CD14-positive monocyte (primary cell): ENCODE results near the gene SPAG8. TPM values are rescaled to one million over a fixed set of nuclear protein-coding genes. Genes with fewer than 3 reads are reported as not detected.

Source experiments
- DNase-seq, 3 donors: peaks; one replicate each; pipeline ENCODE4 v3.0.0-alpha.2; 2011 to 2022
- H2AFZ ChIP-seq: 2 replicates; pipeline ENCODE4 v1.6.0; 2012; ENCODE audit warnings: mild to moderate bottlenecking, low read depth, low read length, inconsistent platforms; ENCODE audit not compliant: insufficient read depth, poor library complexity, severe bottlenecking
- H3K27ac ChIP-seq, 2 donors: 1 replicate in 1 of 2; 2 replicates in 1 of 2; pipeline ENCODE4 v1.5.1; 2012 to 2013; ENCODE audit warnings: low read length in 2 of 2, control low read depth in 1 of 2, inconsistent platforms in 1 of 2, low read depth in 1 of 2, mild to moderate bottlenecking in 1 of 2
- H3K27me3 ChIP-seq, 2 donors: one replicate each; pipeline versions ENCODE4 v1.6.0 to v1.6.1; 2011 to 2013; ENCODE audit warnings: low read length in 2 of 2; ENCODE audit not compliant: control insufficient read depth in 2 of 2, insufficient read depth in 2 of 2
- H3K36me3 ChIP-seq, 2 donors: replicated peaks in 1 of 2; 1 replicate in 1 of 2; 2 replicates in 1 of 2; pipeline versions ENCODE4 v1.5.1 to v1.6.1; 2012 to 2013; ENCODE audit warnings: low read length in 2 of 2, control low read depth in 1 of 2, inconsistent platforms in 1 of 2, mild to moderate bottlenecking in 1 of 2; ENCODE audit not compliant: insufficient read depth in 2 of 2, control insufficient read depth in 1 of 2
- H3K4me1 ChIP-seq, 2 donors: 1 replicate in 1 of 2; 2 replicates in 1 of 2; pipeline versions ENCODE4 v1.5.1 to v1.6.1; 2012 to 2013; ENCODE audit warnings: low read length in 2 of 2, control low read depth in 1 of 2, inconsistent platforms in 1 of 2, mild to moderate bottlenecking in 1 of 2, moderate library complexity in 1 of 2; ENCODE audit not compliant: insufficient read depth in 2 of 2, control insufficient read depth in 1 of 2
- H3K4me2 ChIP-seq: replicated peaks from 2 replicates; pipeline ENCODE3; 2012; ENCODE audit warnings: low read length, moderate library complexity, mild to moderate bottlenecking; ENCODE audit not compliant: poor library complexity, severe bottlenecking; ENCODE audit errors: extremely low read depth
- H3K4me3 ChIP-seq, 3 experiments: fragments of 200-600 bp in 1 of 3; sonication (generic) in 1 of 3; replicated peaks in 1 of 3; 1 replicate in 2 of 3; 2 replicates in 1 of 3; pipeline ENCODE4 v1.5.1; 2011 to 2013; ENCODE audit warnings: low read length in 3 of 3, mild to moderate bottlenecking in 3 of 3, control low read depth in 2 of 3, low read depth in 2 of 3, inconsistent platforms in 1 of 3, moderate library complexity in 1 of 3
- H3K79me2 ChIP-seq: 2 replicates; pipeline ENCODE4 v1.6.0; 2012; ENCODE audit warnings: mild to moderate bottlenecking, control low read depth, inconsistent platforms, low read length, moderate library complexity; ENCODE audit not compliant: insufficient read depth
- H3K9ac ChIP-seq: 2 replicates; pipeline ENCODE4 v1.6.0; 2017; ENCODE audit warnings: low read length, mild to moderate bottlenecking; ENCODE audit not compliant: insufficient read depth, poor library complexity, severe bottlenecking
- H3K9me3 ChIP-seq, 2 donors: replicated peaks in 1 of 2; 1 replicate in 1 of 2; 2 replicates in 1 of 2; pipeline versions ENCODE4 v1.5.1 to v1.6.1; 2012 to 2013; ENCODE audit warnings: low read length in 2 of 2, control low read depth in 1 of 2; ENCODE audit not compliant: control insufficient read depth in 1 of 2, insufficient read depth in 1 of 2
- H4K20me1 ChIP-seq: 2 replicates; pipeline ENCODE4 v1.6.0; 2012; ENCODE audit warnings: mild to moderate bottlenecking, low read length, control low read depth, moderate library complexity; ENCODE audit not compliant: insufficient read depth
- H3K27ac Mint-ChIP-seq, 7 donors: one replicate each; pipeline ENCODE4 v1.8.0; 2020; ENCODE audit warnings: mild to moderate bottlenecking in 7 of 7, mixed read lengths in 7 of 7, moderate library complexity in 6 of 7, inconsistent platforms in 2 of 7
- H3K27me3 Mint-ChIP-seq, 3 donors: one replicate each; pipeline ENCODE4 v1.8.0; 2021 to 2022; ENCODE audit warnings: low read depth in 3 of 3, mild to moderate bottlenecking in 3 of 3, mixed read lengths in 3 of 3, moderate library complexity in 3 of 3, inconsistent platforms in 1 of 3
- H3K36me3 Mint-ChIP-seq, 2 donors: one replicate each; pipeline ENCODE4 v1.8.0; 2020; ENCODE audit warnings: mixed read lengths in 2 of 2, inconsistent platforms in 1 of 2, mild to moderate bottlenecking in 1 of 2
- H3K4me1 Mint-ChIP-seq: one replicate; pipeline ENCODE4 v1.8.0; 2020; ENCODE audit warnings: mild to moderate bottlenecking, mixed read lengths
- H3K4me3 Mint-ChIP-seq, 2 donors: one replicate each; pipeline ENCODE4 v1.8.0; 2020; ENCODE audit warnings: mild to moderate bottlenecking in 2 of 2, mixed read lengths in 2 of 2, moderate library complexity in 1 of 2
- H3K9me3 Mint-ChIP-seq, 7 donors: one replicate each; pipeline ENCODE4 v1.8.0; 2020 to 2022; ENCODE audit warnings: mixed read lengths in 7 of 7, mild to moderate bottlenecking in 6 of 7, moderate library complexity in 6 of 7, inconsistent platforms in 2 of 7
- WGBS: methylation state at CpG from one replicate; pipeline ENCODE4 v1.1.5; 2013; ENCODE audit warnings: missing lambda C conversion rate; ENCODE audit not compliant: insufficient coverage; 5-methylcytosine and 5-hydroxymethylcytosine counted together
- intact Hi-C, 2 donors: fragments of 100-400 bp; cut with micrococcal nuclease; formaldehyde crosslinking; loops; one replicate each; pipeline versions ENCODE4 v1.15.0 to v1.15.1; 2023
- polyA plus RNA-seq, 3 donors: library from polyadenylated mRNA; depleted of rRNA in 1 of 3; unstranded in 2 of 3; stranded (reverse) in 1 of 3; fragments of 300-500 nt in 2 of 3; fragments of >200 nt in 1 of 3; fragmentation: Illumina TruSeq in 2 of 3; gene quantifications; 1 replicate in 2 of 3; 2 replicates in 1 of 3; pipeline ENCODE4 v1.2.3, GENCODE V29; 2012 to 2021
- TF ChIP-seq, protein P1 (sequence below): fragments of 200-600 bp; IDR thresholded peaks from one replicate; pipeline ENCODE4 v1.8.0; 2022; ENCODE audit warnings: antibody characterized with exemption, mild to moderate bottlenecking

SPAG8 gene
- polyA plus RNA-seq, 3 donors: 0.52 to 2.9 (median 0.68) TPM

DNA sequence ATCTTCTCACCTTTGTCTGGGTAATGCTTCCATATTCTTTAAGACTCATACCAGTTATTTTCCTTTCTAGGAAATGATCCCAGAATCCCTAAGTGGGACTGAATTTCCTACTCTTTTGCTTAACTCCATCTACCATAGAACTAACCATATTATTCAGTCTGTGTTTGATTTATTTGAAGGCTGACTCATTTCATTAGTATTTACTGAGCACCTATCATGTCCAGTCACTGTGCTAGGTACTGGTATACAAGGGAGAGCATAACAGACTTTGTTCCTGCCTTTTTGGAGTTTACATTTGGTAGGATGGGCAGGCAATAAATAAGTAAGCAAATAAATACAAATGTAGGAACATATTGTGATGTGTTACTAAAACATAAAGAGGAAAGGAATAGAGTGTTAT is 16.4 kb downstream of the SPAG8 start:
- DNase-seq: no peak
- Histone ChIP-seq H3K4me2 (no peak overlapping the region), H3K36me3 (no peaks in the 10 kb centered on the region), H3K9me3 (no peaks in the 10 kb centered on the region), H3K27me3 (peaks cover 0 to 10% of the 10 kb centered on the region in 2 donors), H3K4me1 (no peaks in the 10 kb centered on the region), H4K20me1 (no peaks in the 10 kb centered on the region), H3K9ac (no peak overlapping the region), H3K4me3 (no peak overlapping the region), H3K79me2 (no peaks in the 10 kb centered on the region), H2AFZ (no peak overlapping the region), H3K27ac (no peak overlapping the region)
- H3K4me1 Mint-ChIP-seq: peaks cover 9% of the 10 kb centered on the region
- TF ChIP-seq, protein P1, sequence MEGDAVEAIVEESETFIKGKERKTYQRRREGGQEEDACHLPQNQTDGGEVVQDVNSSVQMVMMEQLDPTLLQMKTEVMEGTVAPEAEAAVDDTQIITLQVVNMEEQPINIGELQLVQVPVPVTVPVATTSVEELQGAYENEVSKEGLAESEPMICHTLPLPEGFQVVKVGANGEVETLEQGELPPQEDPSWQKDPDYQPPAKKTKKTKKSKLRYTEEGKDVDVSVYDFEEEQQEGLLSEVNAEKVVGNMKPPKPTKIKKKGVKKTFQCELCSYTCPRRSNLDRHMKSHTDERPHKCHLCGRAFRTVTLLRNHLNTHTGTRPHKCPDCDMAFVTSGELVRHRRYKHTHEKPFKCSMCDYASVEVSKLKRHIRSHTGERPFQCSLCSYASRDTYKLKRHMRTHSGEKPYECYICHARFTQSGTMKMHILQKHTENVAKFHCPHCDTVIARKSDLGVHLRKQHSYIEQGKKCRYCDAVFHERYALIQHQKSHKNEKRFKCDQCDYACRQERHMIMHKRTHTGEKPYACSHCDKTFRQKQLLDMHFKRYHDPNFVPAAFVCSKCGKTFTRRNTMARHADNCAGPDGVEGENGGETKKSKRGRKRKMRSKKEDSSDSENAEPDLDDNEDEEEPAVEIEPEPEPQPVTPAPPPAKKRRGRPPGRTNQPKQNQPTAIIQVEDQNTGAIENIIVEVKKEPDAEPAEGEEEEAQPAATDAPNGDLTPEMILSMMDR: no peak
- H3K27ac Mint-ChIP-seq: no peak overlapping the region
- no peak overlapping the region for H3K4me3 Mint-ChIP-seq
- H3K9me3 Mint-ChIP-seq: peaks cover 0 to 3% (median 0%) of the 10 kb centered on the region in 7 donors
- intact Hi-C loops: no loop called here
- H3K27me3 Mint-ChIP-seq: peaks cover 9 to 19% (median 15%) of the 10 kb centered on the region in 3 donors
- peaks cover 0 to 1% of the 10 kb centered on the region in 2 donors for H3K36me3 Mint-ChIP-seq

DNA sequence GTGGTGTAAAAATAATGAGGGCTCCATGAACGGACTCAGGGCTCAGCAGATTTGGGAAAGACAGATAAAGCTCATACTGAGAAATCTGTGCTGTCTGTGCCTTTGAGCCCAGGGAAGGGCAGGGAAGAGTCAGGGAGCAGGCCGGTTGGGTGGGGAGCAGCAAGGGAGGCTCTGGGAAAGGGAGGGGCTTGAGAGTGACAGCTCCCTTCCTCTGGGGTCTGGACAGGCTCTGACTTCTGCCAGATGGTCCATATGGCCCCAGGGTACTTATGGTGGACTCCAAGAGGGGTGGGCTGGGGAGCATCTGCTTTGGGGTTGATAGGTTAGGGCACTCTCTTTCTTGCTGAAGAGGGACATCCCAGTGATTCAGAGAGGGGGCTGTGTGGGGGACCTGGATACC is 18.6 kb downstream of the SPAG8 start:
- peaks cover 15 to 23% (median 15%) of the 10 kb centered on the region in 3 donors for H3K27me3 Mint-ChIP-seq
- H2AFZ ChIP-seq: no peak overlapping the region
- H3K36me3 Mint-ChIP-seq: peaks cover 0 to 1% of the 10 kb centered on the region in 2 donors
- H3K79me2 ChIP-seq: no peaks in the 10 kb centered on the region
- 100% methylated on average over 2 of the region's 2 CpGs for WGBS
- H3K9ac ChIP-seq: no peak overlapping the region
- intact Hi-C loops: loop anchor here in 1 of 2 donors (5.0 kb wide), 1 partner anchor 89 kb away; no protein-coding TSS in a partner anchor
- no peak overlapping the region for H3K4me2 ChIP-seq
- no peaks in the 10 kb centered on the region for H3K9me3 ChIP-seq
- peaks cover 11% of the 10 kb centered on the region for H3K4me1 Mint-ChIP-seq
- H3K27ac ChIP-seq: no peak overlapping the region
- TF ChIP-seq, protein P1: no peak
- no peaks in the 10 kb centered on the region for H3K36me3 ChIP-seq
- no peaks in the 10 kb centered on the region for H3K4me1 ChIP-seq
- H3K27ac Mint-ChIP-seq: no peak overlapping the region
- no peak overlapping the region for H3K4me3 ChIP-seq
- no peak for DNase-seq
- no peak overlapping the region for H3K4me3 Mint-ChIP-seq
- H3K27me3 ChIP-seq: peaks cover 0 to 13% of the 10 kb centered on the region in 2 donors
- H4K20me1 ChIP-seq: no peaks in the 10 kb centered on the region
- peaks cover 0 to 4% (median 0%) of the 10 kb centered on the region in 7 donors for H3K9me3 Mint-ChIP-seq
